GM18867 (cell line): Measurements from ENCODE around the gene LIMCH1.

Source experiments
- ATAC-seq: cut with Tn5 transposase; IDR thresholded peaks from one replicate; pipeline ENCODE4 v1.9.1; 2021; ENCODE audit warnings: mild to moderate bottlenecking, moderate library complexity; ENCODE audit not compliant: unreplicated experiment

The LIMCH1 gene

DNA sequence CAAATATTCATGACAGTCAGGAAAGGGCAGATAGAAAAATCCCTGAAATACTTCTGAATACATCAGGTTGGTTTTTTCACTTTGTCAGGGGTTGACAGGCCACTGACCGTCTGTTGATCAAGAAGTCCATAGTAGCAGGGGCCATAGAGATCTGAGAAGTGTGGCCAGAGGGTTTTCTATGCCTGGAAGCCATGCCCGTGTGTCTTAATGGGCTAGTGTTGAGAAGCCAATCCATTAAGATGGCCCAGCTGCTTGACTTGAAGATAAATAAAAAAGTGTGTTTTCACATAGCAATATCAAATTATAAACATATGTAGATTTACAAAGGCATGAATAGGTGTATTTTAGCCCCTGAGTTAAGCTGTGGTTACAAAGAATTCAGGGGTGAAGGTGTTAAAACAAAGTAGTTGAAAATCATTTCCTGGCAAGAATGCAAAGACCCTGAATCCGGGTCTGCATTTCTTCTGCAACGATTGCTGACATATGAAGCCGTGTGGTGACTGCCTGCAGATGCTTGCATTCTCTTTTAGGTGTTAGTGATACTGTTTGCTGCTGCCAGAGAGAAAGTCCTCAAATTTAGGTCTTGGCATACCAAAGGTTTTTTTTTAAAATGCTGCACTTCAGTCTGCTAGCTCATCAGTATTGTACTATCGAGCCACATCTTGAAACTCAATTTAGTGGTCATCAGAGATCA lies 9.3 kb upstream of the LIMCH1 start:
- no peak for ATAC-seq

DNA sequence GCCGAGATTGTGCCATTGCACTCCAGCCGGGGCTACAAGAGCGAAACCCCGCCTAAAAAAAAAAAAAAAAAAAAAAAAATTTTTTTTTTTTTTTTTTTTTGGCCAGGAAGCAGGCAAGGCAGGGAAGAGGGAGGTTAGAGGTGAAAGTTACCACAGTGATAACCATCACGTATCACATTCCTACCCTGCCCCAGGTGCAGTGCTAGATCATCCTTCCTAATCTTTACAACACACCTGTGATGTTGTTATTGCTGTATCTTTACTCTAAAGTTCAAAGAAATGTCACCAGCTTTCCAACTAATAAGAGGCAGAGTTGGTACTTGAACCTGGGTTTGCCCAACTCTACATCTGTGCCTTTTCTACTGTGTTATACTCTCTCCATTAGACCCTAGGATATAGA lies 7.2 kb upstream of the LIMCH1 start:
- ATAC-seq = no peak

DNA sequence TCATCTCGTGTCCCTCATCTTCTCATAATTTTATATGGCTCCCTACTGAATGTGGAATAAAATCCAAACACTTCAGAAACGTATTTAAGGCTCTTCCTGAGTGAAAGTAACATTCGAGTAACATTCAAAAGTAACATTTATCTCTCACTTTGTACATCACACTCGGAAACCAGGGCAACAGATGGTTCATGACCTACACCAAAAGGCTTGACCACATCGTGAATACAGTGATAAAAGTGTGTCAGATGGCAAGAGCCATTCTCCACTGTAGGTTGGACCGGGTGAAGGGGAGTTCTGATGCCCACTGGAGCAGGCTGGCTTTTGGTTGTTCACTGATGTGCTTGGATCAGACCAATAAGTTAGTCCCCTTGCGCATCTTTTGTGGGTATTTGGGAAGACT lies 5.6 kb upstream of the LIMCH1 start:
- no peak for ATAC-seq

- ATAC-seq = no peak
Measured at GRCh38 chr4:41532882-41533281, 5.1 kb upstream of the LIMCH1 start.

GRCh38 chr4:41533680-41534079 lies 4.3 kb upstream of the LIMCH1 start:
- no peak for ATAC-seq

GRCh38 chr4:41534404-41534803 lies 3.6 kb upstream of the LIMCH1 start:
- ATAC-seq = no peak

- ATAC-seq = no peak
Measured at GRCh38 chr4:41535911-41536371, 2.0 kb upstream of the LIMCH1 start.

GRCh38 chr4:41537292-41537890 lies 566 bp upstream of the LIMCH1 start:
- no peak for ATAC-seq

- no peak for ATAC-seq
Measured at GRCh38 chr4:41538887-41539498, 1.0 kb downstream of the LIMCH1 start.

DNA sequence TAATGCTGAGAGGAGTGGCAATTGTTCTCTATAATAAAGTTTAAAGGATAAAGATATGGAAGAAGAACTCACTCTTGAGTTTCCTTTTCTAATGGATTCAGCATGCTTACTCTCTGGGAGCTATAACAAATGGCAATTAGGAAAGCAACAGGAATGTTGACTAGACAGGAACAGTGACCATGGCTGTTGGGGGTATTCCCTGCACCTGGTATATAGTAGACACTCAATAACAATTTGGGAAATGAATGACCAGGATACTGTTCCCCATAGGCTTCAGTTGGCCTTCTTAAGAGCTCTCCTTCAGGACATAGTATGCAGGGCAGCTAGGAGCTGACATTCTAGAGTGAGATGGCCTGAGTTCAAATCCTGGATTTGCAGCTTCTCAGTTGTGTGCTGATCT lies 1.8 kb downstream of the LIMCH1 start:
- ATAC-seq = no peak

DNA sequence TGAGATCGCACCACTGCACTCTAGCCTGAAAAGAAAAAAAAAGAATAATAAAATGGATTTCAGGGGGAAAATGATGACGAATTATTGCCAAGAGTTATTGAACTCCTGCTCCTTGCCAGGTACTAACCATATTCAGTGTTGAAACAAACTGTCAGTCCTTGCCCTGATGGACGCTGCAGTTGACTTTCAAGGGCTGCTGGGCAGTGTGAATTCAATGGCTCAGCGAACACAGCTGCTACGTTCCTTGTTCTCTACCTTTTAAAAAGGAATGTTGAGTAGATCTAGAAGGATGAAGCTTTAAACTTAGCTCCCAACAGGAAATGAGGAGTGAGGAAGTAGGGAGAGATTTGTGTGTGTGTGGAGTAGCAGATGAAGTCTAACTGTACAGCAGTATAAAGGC lies 2.7 kb downstream of the LIMCH1 start:
- no peak for ATAC-seq

- no peak for ATAC-seq
Measured at GRCh38 chr4:41541687-41542094, 3.7 kb downstream of the LIMCH1 start.

GRCh38 chr4:41542526-41543275 lies 4.7 kb downstream of the LIMCH1 start:
- no peak for ATAC-seq

DNA sequence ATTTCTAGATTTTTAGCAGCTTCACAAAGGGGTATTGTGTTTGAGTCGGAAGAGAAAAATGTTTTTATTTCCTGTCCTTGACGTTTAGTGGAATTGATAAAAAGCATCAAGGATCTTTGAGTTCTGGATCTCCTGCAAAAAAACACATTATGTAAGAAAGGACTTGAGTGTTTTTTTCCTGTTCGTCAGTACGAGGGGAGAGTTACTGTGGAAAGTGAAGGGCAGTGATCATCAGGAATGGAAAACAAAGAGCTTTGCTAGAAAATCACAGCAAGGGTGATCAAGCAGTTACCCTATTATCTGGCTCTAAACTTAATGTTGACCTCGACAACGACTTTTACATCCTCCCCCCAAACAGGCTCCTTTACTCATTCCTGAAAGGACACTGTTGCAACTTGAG lies 7.3 kb downstream of the LIMCH1 start:
- no peak for ATAC-seq

GRCh38 chr4:41546638-41547037 lies 8.7 kb downstream of the LIMCH1 start:
- ATAC-seq = no peak

- ATAC-seq = no peak
Measured at GRCh38 chr4:41548305-41548880, 10.4 kb downstream of the LIMCH1 start.

- no peak for ATAC-seq
Measured at GRCh38 chr4:41549478-41549877, 11.5 kb downstream of the LIMCH1 start.

- no peak for ATAC-seq
Measured at GRCh38 chr4:41550308-41550707, 12.4 kb downstream of the LIMCH1 start.

DNA sequence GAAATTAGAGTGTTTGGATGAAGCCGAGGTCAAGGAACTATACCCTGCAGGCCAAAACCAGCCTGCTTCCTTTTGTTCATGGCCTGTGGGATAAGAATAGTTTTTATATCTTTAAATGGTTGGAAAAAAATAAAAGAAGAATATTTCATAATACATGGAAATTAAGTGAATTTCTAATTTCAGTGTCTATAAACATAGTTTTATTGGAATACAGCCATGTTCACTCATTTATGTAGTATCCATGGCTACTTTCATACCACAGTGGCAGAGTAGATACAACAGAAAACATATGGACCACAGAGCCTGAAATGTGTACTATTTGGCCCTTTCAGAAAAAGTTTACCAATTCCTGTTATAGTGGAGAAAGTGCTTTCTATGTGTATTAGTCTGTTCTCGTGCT lies 13.6 kb downstream of the LIMCH1 start:
- no peak for ATAC-seq

DNA sequence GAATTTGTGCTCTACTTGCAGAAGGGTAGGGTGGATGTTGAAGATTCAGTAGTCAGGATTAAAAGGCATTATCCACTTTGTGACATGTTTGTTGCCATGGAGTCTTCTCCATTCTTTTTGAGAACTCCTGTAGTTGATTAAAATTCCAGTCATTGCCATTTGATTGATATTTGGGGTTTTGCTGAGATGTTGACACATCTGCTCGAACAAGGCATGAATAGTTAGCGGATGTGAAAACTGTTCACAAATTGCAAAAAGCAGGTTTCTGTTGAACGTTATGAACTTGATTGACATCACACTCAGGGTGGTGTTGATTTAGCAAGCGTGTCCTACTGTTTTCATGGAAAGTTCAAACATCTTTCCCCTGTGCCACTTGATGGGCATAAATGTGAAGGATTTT lies 16.9 kb downstream of the LIMCH1 start:
- ATAC-seq = no peak

DNA sequence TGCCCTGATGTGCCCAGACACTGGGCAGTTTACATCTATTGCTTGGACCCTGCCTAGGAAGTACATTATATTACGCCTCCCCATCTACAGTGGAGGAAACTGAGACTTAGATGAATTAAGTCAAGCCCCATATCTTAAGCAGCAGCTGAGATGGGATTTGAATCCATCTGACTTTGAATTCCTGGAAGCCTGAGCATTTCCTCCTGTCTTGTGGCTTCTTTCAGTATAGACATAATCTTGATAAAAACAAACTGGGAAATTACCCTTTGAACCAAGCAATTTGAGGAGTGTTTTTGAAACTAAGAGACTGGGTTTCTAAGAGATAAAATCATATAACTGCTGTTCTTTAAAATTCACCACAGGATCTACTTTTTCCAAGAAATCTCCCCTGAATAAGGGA lies 18.6 kb downstream of the LIMCH1 start:
- ATAC-seq = no peak
